ENCODE results near the gene NES. TPM values are rescaled to one million over a fixed set of nuclear protein-coding genes. Genes with fewer than 3 reads are reported as not detected.
A peak's percentile ranks its signal among the peaks of the same experiment; 100 is the strongest.

Gene NES
- total and polyA plus RNA-seq, 10 donors: 4.3 to 146 (median 52.3) TPM

DNA sequence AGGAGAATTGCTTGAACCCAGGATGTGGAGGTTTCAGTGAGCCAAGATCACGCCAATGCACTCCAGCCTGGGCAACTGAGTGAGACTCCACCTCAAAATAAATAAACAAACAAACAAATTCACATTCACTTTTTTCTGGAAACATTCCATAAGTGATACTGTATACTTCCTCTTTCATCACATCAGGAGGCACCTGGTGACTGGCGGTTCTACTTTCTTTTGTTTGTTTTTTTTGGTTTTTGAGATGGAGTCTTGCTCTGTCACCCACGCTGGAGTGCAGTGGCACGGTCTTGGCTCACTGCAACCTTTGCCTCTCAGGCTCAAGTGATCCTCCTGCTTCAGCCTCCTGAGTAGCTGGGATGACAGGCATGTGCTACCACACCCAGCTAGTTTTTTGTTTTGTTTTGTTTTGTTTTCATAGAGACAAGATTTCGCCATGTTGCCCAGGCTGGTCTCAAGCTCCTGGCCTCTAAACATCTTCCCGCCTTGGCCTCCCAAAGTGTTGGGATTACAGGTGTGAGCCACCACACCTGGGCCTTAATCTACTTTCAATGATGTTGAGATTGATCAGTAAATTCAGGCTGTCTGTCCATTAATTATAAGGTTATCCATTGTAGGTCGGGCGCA is 47.3 kb downstream of the NES start:
- DNase-seq: no peak
- intact Hi-C loops (cut with DNase I; ENCODE audit: low total_unique reads): no loop called here
- TF ChIP-seq, protein P1, sequence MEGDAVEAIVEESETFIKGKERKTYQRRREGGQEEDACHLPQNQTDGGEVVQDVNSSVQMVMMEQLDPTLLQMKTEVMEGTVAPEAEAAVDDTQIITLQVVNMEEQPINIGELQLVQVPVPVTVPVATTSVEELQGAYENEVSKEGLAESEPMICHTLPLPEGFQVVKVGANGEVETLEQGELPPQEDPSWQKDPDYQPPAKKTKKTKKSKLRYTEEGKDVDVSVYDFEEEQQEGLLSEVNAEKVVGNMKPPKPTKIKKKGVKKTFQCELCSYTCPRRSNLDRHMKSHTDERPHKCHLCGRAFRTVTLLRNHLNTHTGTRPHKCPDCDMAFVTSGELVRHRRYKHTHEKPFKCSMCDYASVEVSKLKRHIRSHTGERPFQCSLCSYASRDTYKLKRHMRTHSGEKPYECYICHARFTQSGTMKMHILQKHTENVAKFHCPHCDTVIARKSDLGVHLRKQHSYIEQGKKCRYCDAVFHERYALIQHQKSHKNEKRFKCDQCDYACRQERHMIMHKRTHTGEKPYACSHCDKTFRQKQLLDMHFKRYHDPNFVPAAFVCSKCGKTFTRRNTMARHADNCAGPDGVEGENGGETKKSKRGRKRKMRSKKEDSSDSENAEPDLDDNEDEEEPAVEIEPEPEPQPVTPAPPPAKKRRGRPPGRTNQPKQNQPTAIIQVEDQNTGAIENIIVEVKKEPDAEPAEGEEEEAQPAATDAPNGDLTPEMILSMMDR (IDR thresholded peaks at IDR 0.05 in 8 of 11, conservative IDR thresholded peaks at IDR 0.05 in 3 of 11): no peak
- TF ChIP-seq POLR2A (IDR thresholded peaks at IDR 0.05) (no peak), POLR2AphosphoS5 (IDR thresholded peaks at IDR 0.05) (no peak)
- Histone ChIP-seq H3K4me1 (peaks cover 11 to 14% (median 12%) of the 10 kb centered on the region in 6 donors), H3K4me3 (no peak overlapping the region), H3K27ac (no peak overlapping the region), H3K9me3 (no peaks in the 10 kb centered on the region), H3K27me3 (replicated peaks in 1 of 7) (peaks cover 4 to 96% (median 35%) of the 10 kb centered on the region in 7 donors), H3K36me3 (no peaks in the 10 kb centered on the region)
- 68 to 75% (median 70%) methylated on average over 8 of the region's 8 CpGs for WGBS, 5 donors

DNA sequence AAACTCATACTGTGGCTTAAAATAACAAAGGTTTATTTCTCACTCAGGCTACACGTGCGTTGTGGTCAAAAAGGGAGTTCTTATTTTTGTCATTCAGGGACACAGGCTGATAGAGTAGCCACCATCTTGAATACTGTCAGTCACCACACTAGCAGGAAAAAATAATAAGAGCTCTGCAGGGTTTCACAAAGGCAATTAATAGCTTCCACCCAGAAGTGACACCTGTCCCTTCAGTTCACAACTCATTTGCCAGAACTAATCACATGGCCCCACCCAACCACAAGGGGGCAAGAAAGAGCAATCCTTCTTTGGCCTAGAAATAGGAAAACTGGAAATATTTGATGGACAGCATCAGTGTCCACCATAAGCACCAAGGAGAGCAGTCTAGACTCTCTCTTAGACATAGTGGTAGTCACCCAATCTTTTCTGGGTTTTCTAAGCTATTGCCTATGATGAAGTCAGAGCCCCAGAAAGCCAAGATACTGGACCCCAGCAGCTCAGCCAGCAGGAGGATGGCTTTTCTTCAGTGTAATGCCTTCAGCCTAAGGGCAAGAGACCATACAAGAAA is 49.8 kb downstream of the NES start:
- 69 to 77% (median 73%) methylated on average over 2 of the region's 2 CpGs for WGBS, 5 donors
- intact Hi-C loops (cut with DNase I; ENCODE audit: low total_unique reads): no loop called here

DNA sequence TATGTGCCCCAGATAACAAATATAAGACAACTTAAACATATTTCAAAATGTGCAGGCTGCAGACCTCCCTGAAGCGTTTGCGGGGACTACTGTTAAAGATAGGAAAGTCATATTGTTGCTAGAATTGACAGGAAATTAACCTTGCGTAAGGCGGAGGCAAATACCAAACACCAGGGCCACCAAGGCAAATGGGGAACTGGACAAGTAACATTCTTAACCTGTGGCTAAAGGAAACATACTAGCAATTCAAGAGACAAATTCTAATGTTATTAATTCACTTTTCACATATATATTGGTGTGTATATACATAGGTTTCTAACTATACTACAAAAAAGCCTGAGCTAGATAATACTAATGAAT is 51.1 kb downstream of the NES start:
- Histone ChIP-seq H3K27me3 (replicated peaks in 1 of 7) (peaks cover 5 to 94% (median 44%) of the 10 kb centered on the region in 7 donors), H3K4me3 (peak overlapping the region in 3 of 8 donors; percentile 39 to 71 (median 46)), H3K4me1 (peaks cover 24 to 33% (median 28%) of the 10 kb centered on the region in 6 donors), H3K27ac (no peak overlapping the region), H3K36me3 (no peaks in the 10 kb centered on the region), H3K9me3 (no peaks in the 10 kb centered on the region)
- intact Hi-C loops (cut with DNase I; ENCODE audit: low total_unique reads): no loop called here
- no peak for TF ChIP-seq POLR2A (IDR thresholded peaks at IDR 0.05)
- TF ChIP-seq, protein P1 (IDR thresholded peaks at IDR 0.05 in 8 of 11, conservative IDR thresholded peaks at IDR 0.05 in 3 of 11): peak in 1 of 11 experiments; percentile 25
- no peak for DNase-seq
- WGBS, 5 donors: 33 to 44% (median 41%) methylated on average over 4 of the region's 4 CpGs

More for the DNA sequence above, 49.8 kb downstream of the NES start:
- Histone ChIP-seq H3K9me3 (no peaks in the 10 kb centered on the region), H3K36me3 (no peaks in the 10 kb centered on the region), H3K27me3 (replicated peaks in 1 of 7) (peaks cover 5 to 96% (median 51%) of the 10 kb centered on the region in 7 donors), H3K4me1 (peaks cover 24 to 33% (median 28%) of the 10 kb centered on the region in 6 donors), H3K4me3 (no peak overlapping the region), H3K27ac (no peak overlapping the region)
- DNase-seq: no peak
- no peak for TF ChIP-seq POLR2AphosphoS5 (IDR thresholded peaks at IDR 0.05)
- TF ChIP-seq, protein P1 (IDR thresholded peaks at IDR 0.05 in 8 of 11, conservative IDR thresholded peaks at IDR 0.05 in 3 of 11): peak; percentile 34 to 76 (median 54)

DNA sequence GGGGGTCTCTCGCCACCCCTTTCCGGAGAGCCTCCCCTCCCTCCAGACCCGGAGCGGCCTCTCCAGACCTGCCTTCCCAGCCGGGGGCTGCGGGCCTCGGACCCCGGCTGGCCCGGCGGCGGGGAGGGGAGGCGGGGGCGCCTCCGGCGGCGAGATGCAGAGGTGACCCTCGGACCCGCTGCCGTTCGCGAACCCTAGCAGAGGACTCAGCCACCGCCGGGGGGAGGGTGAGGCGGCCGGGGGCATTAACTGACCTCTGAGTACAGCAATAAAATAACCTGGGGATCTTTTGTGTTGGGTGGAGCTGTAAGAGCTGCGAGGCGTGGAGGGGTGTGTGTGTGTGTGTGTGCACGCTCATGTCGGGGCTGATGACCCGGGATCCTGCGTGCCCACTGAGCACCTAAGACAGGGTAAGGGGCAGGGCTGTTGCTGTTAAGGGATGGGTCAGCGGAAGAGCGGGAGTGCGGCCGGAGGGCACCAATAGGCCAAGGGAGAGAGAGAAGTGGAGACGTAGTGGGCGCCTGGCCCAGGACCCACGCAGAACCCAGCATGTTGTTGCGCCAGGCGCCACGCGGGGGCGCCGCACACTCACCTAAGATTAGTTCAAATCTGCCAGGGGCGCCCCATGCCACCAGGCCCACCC is 51.6 kb downstream of the NES start:
- no peaks in the 10 kb centered on the region for H3K9me3 ChIP-seq
- WGBS, 5 donors: 1 to 3% (median 2%) methylated on average over 22 to 45 of the region's 45 CpGs
- peaks cover 24 to 33% (median 28%) of the 10 kb centered on the region in 6 donors for H3K4me1 ChIP-seq
- H3K4me3 ChIP-seq: peak overlapping the region in 7 of 8 donors; percentile 29 to 71 (median 39)
- no peaks in the 10 kb centered on the region for H3K36me3 ChIP-seq
- no peak overlapping the region for H3K27ac ChIP-seq
- peaks cover 5 to 94% (median 44%) of the 10 kb centered on the region in 7 donors for H3K27me3 ChIP-seq (replicated peaks in 1 of 7)
- DNase-seq: peak; percentile 84
- no peak for TF ChIP-seq POLR2AphosphoS5 (IDR thresholded peaks at IDR 0.05)
- TF ChIP-seq POLR2A (IDR thresholded peaks at IDR 0.05): no peak
- TF ChIP-seq, protein P1 (IDR thresholded peaks at IDR 0.05 in 8 of 11, conservative IDR thresholded peaks at IDR 0.05 in 3 of 11): peak; percentile 43 to 86 (median 79)
- intact Hi-C loops (cut with DNase I; ENCODE audit: low total_unique reads): no loop called here

Data from spleen (tissue), 11 donors.